Body of pancreas (tissue), 4 donors: ENCODE data around the gene SPINDOC. TPM values are rescaled to one million over a fixed set of nuclear protein-coding genes. Genes with fewer than 3 reads are reported as not detected.

Experiments used
- ATAC-seq: fragments of 150-250 bp; one replicate; pipeline ENCODE4 v1.9.1; 2016
- DNase-seq, 4 donors: peaks; one replicate each; pipeline ENCODE4 v3.0.0-alpha.2; 2019
- H3K27ac ChIP-seq, 4 donors: fragments of 200-600 bp; sonication (generic); 1 replicate in 3 of 4; 2 replicates in 1 of 4; pipeline versions ENCODE4 v1.5.1 to v1.6.1; 2016 to 2019; ENCODE audit warnings: mild to moderate bottlenecking in 1 of 4, mixed read lengths in 1 of 4, moderate library complexity in 1 of 4
- H3K27me3 ChIP-seq, 2 donors: fragments of 200-600 bp; sonication (generic); one replicate each; pipeline ENCODE4 v1.6.0; 2016; ENCODE audit warnings: mild to moderate bottlenecking in 1 of 2
- H3K36me3 ChIP-seq, 2 donors: fragments of 200-600 bp; sonication (generic); replicated peaks in 1 of 2; 2 replicates each; pipeline ENCODE4 v1.5.1; 2016; ENCODE audit warnings: low read depth in 2 of 2; ENCODE audit not compliant: insufficient read depth in 1 of 2
- H3K4me1 ChIP-seq: fragments of 200-600 bp; sonication (generic); one replicate; pipeline ENCODE4 v1.6.0; 2016
- H3K4me3 ChIP-seq, 2 donors: fragments of 200-600 bp; sonication (generic); 1 replicate in 1 of 2; 2 replicates in 1 of 2; pipeline ENCODE4 v1.5.1; 2016 to 2019
- H3K9me3 ChIP-seq, 3 donors: fragments of 200-600 bp; sonication (generic); 1 replicate in 2 of 3; 2 replicates in 1 of 3; pipeline ENCODE4 v1.5.1; 2016
- POLR2A ChIP-seq, 3 donors: fragments of 450-650 bp; IDR thresholded peaks; one replicate each; pipeline ENCODE4 v1.6.1; 2016; ENCODE audit warnings: antibody characterized with exemption in 3 of 3, mild to moderate bottlenecking in 2 of 3
- WGBS, 2 donors: methylation state at CpG; one replicate each; pipeline ENCODE4 v1.1.5; 2017; 5-methylcytosine and 5-hydroxymethylcytosine counted together
- intact Hi-C: fragments of 100-400 bp; cut with DNase I; formaldehyde crosslinking; loops from one replicate; pipeline ENCODE4 v1.15.1; 2023
- total RNA-seq, 2 donors: library from RNA; depleted of rRNA; stranded (reverse); fragments of >200 nt; gene quantifications; one replicate each; pipeline ENCODE4 v1.1.0, GENCODE V29; 2016
- TF ChIP-seq, protein P1 (sequence below), 7 experiments: fragments of 450-650 bp in 4 of 7; fragments of 200-600 bp in 3 of 7; sonication (generic) in 3 of 7; IDR thresholded peaks; one replicate each; pipeline ENCODE4 v1.5.1; 2016 to 2019; ENCODE audit warnings: antibody characterized with exemption in 7 of 7

Gene SPINDOC
- total RNA-seq, 2 donors from 2014 or later, result 3.6 to 16.2 TPM

GRCh38 chr11:63847363-63847762 is 34.1 kb downstream of the SPINDOC start:
- H3K27me3 ChIP-seq, result no peaks in the 10 kb centered on the region
- H3K4me1 ChIP-seq, result peaks cover 96% of the 10 kb centered on the region
- intact Hi-C loops, result no loop called here
- peak; percentile 80 to 93 (median 90) for DNase-seq
- ATAC-seq, result peak; percentile 86
- WGBS, 2 donors, result 11 to 13% methylated on average over 3 of the region's 3 CpGs
- TF ChIP-seq, protein P1, sequence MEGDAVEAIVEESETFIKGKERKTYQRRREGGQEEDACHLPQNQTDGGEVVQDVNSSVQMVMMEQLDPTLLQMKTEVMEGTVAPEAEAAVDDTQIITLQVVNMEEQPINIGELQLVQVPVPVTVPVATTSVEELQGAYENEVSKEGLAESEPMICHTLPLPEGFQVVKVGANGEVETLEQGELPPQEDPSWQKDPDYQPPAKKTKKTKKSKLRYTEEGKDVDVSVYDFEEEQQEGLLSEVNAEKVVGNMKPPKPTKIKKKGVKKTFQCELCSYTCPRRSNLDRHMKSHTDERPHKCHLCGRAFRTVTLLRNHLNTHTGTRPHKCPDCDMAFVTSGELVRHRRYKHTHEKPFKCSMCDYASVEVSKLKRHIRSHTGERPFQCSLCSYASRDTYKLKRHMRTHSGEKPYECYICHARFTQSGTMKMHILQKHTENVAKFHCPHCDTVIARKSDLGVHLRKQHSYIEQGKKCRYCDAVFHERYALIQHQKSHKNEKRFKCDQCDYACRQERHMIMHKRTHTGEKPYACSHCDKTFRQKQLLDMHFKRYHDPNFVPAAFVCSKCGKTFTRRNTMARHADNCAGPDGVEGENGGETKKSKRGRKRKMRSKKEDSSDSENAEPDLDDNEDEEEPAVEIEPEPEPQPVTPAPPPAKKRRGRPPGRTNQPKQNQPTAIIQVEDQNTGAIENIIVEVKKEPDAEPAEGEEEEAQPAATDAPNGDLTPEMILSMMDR (IDR thresholded peaks at IDR 0.05), result no peak
- TF ChIP-seq POLR2A (IDR thresholded peaks at IDR 0.05), result no peak
- H3K27ac ChIP-seq, result peak overlapping the region; percentile 84 to 95 (median 89)
- H3K9me3 ChIP-seq, result no peaks in the 10 kb centered on the region
- H3K4me3 ChIP-seq, result no peak overlapping the region
- H3K36me3 ChIP-seq, result no peaks in the 10 kb centered on the region

GRCh38 chr11:63849691-63850090 is 36.4 kb downstream of the SPINDOC start:
- TF ChIP-seq, protein P1 (IDR thresholded peaks at IDR 0.05), result no peak
- TF ChIP-seq POLR2A (IDR thresholded peaks at IDR 0.05), result no peak
- H3K4me3 ChIP-seq, result no peak overlapping the region
- peak overlapping the region; percentile 13 to 93 (median 58) for H3K27ac ChIP-seq
- intact Hi-C loops, result no loop called here
- WGBS, 2 donors, result 45 to 67% methylated on average over 2 of the region's 2 CpGs
- no peaks in the 10 kb centered on the region for H3K27me3 ChIP-seq
- no peaks in the 10 kb centered on the region for H3K9me3 ChIP-seq
- no peaks in the 10 kb centered on the region for H3K36me3 ChIP-seq
- no peak for DNase-seq
- no peak for ATAC-seq
- H3K4me1 ChIP-seq, result peaks cover 73% of the 10 kb centered on the region

- H3K9me3 ChIP-seq, result no peaks in the 10 kb centered on the region
- intact Hi-C loops, result no loop called here
- no peaks in the 10 kb centered on the region for H3K36me3 ChIP-seq
- DNase-seq (peak in 2 of 4 donors; percentile 46 to 50), ATAC-seq (no peak)
- TF ChIP-seq POLR2A (IDR thresholded peaks at IDR 0.05), result no peak
- TF ChIP-seq, protein P1 (IDR thresholded peaks at IDR 0.05), result no peak
- H3K27ac ChIP-seq, result peak overlapping the region in 3 of 4 donors; percentile 48 to 93 (median 56)
- WGBS, 2 donors, result 27 to 44% methylated on average over 5 of the region's 5 CpGs
- H3K27me3 ChIP-seq, result no peaks in the 10 kb centered on the region
- peaks cover 65% of the 10 kb centered on the region for H3K4me1 ChIP-seq
- no peak overlapping the region for H3K4me3 ChIP-seq
These were observed 37.7 kb downstream of the SPINDOC start for GRCh38 chr11:63850920-63851319.

DNA sequence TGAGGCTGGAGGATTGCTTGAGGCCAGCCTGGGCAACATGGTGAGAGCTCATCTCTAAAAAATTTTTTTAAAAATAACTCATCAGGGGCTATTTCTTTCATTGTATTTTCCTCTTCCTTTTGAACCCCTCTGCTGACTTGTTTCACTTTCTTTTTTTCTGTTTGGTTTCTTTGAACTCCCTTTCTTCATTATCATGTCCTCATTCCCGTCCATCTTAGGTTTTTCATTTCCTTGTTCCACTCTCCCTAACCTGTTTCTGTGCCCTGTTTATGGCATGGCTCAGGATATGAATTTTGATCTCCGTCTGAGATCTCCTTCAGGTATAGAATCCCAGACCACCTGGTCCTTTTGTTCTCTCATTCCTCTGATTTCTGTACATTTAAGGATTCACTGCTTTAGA is 38.1 kb downstream of the SPINDOC start:
- WGBS, 2 donors, result 20 to 42% methylated on average over 2 of the region's 2 CpGs
- Histone ChIP-seq H3K27ac (peak overlapping the region in 3 of 4 donors; percentile 48 to 93 (median 56)), H3K4me1 (peaks cover 65% of the 10 kb centered on the region), H3K27me3 (no peaks in the 10 kb centered on the region), H3K4me3 (no peak overlapping the region), H3K36me3 (no peaks in the 10 kb centered on the region), H3K9me3 (no peaks in the 10 kb centered on the region)
- DNase-seq, result no peak
- intact Hi-C loops, result no loop called here
- TF ChIP-seq, protein P1 (IDR thresholded peaks at IDR 0.05), result no peak
- TF ChIP-seq POLR2A (IDR thresholded peaks at IDR 0.05), result no peak
- no peak for ATAC-seq

- DNase-seq, result peak in 1 of 4 donors; percentile 25
- Histone ChIP-seq H3K4me3 (no peak overlapping the region), H3K9me3 (no peaks in the 10 kb centered on the region), H3K27me3 (no peaks in the 10 kb centered on the region), H3K36me3 (no peaks in the 10 kb centered on the region), H3K27ac (no peak overlapping the region), H3K4me1 (peaks cover 53% of the 10 kb centered on the region)
- intact Hi-C loops, result no loop called here
- ATAC-seq, result no peak
- 82% methylated on average over 3 of the region's 3 CpGs for WGBS, 2 donors
- TF ChIP-seq, protein P1 (IDR thresholded peaks at IDR 0.05), result no peak
- no peak for TF ChIP-seq POLR2A (IDR thresholded peaks at IDR 0.05)
These were observed 40.2 kb downstream of the SPINDOC start for GRCh38 chr11:63853476-63853875.
